Measurements from ENCODE around the gene UTP4. TPM values are rescaled to one million over a fixed set of nuclear protein-coding genes. Genes with fewer than 3 reads are reported as not detected.
A peak's percentile ranks its signal among the peaks of the same experiment; 100 is the strongest.

Gene UTP4
- total and polyA plus RNA-seq, 10 donors: 12.6 to 37.9 (median 17.1) TPM

GRCh38 chr16:69150146-69150865 is 17.9 kb downstream of the UTP4 start:
- TF ChIP-seq POLR2AphosphoS5 (IDR thresholded peaks at IDR 0.05) (no peak), POLR2A (IDR thresholded peaks at IDR 0.05) (no peak), CTCF (IDR thresholded peaks at IDR 0.05 in 8 of 11, conservative IDR thresholded peaks at IDR 0.05 in 3 of 11) (peak; percentile 47 to 89 (median 80))
- WGBS, 5 donors: 63 to 70% (median 68%) methylated on average over 15 to 16 of the region's 16 CpGs
- Histone ChIP-seq H3K27ac (no peak overlapping the region), H3K27me3 (replicated peaks in 1 of 7) (no peaks in the 10 kb centered on the region), H3K9me3 (no peaks in the 10 kb centered on the region), H3K4me1 (peaks cover 0 to 3% (median 0%) of the 10 kb centered on the region in 6 donors), H3K4me3 (no peak overlapping the region), H3K36me3 (peaks cover 0 to 98% (median 68%) of the 10 kb centered on the region in 6 donors)
- intact Hi-C loops (cut with DNase I; ENCODE audit: low total_unique reads): loop anchor here (2.0 kb wide), 1 partner anchor 138 kb away; no protein-coding TSS in a partner anchor
- no peak for DNase-seq

GRCh38 chr16:69157196-69157595 is 24.7 kb downstream of the UTP4 start:
- no peak for TF ChIP-seq POLR2A (IDR thresholded peaks at IDR 0.05)
- no peak for TF ChIP-seq CTCF (IDR thresholded peaks at IDR 0.05 in 8 of 11, conservative IDR thresholded peaks at IDR 0.05 in 3 of 11)
- no peak for TF ChIP-seq POLR2AphosphoS5 (IDR thresholded peaks at IDR 0.05)
- H3K4me3 ChIP-seq: no peak overlapping the region
- H3K4me1 ChIP-seq: no peaks in the 10 kb centered on the region
- H3K9me3 ChIP-seq: no peaks in the 10 kb centered on the region
- H3K36me3 ChIP-seq: peaks cover 3 to 100% (median 80%) of the 10 kb centered on the region in 6 donors
- no peak for DNase-seq
- no peaks in the 10 kb centered on the region for H3K27me3 ChIP-seq (replicated peaks in 1 of 7)
- 78 to 91% (median 80%) methylated on average over 3 of the region's 3 CpGs for WGBS, 5 donors
- intact Hi-C loops (cut with DNase I; ENCODE audit: low total_unique reads): no loop called here
- H3K27ac ChIP-seq: no peak overlapping the region

- no peak for DNase-seq
- intact Hi-C loops (cut with DNase I; ENCODE audit: low total_unique reads): no loop called here
- Histone ChIP-seq H3K27ac (no peak overlapping the region), H3K36me3 (peaks cover 3 to 99% (median 71%) of the 10 kb centered on the region in 6 donors), H3K4me1 (no peaks in the 10 kb centered on the region), H3K27me3 (replicated peaks in 1 of 7) (no peaks in the 10 kb centered on the region), H3K9me3 (no peaks in the 10 kb centered on the region), H3K4me3 (no peak overlapping the region)
- WGBS, 5 donors: 94 to 100% (median 100%) methylated on average over 1 of the region's 1 CpG
- TF ChIP-seq POLR2A (IDR thresholded peaks at IDR 0.05) (no peak), POLR2AphosphoS5 (IDR thresholded peaks at IDR 0.05) (no peak), CTCF (IDR thresholded peaks at IDR 0.05 in 8 of 11, conservative IDR thresholded peaks at IDR 0.05 in 3 of 11) (no peak)
Measured at GRCh38 chr16:69160192-69160591, 27.7 kb downstream of the UTP4 start.

- Histone ChIP-seq H3K4me1 (peaks cover 1 to 21% (median 10%) of the 10 kb centered on the region in 6 donors), H3K27ac (peak overlapping the region in 1 of 8 donors; percentile 33), H3K27me3 (replicated peaks in 1 of 7) (no peaks in the 10 kb centered on the region), H3K36me3 (peaks cover 3 to 99% (median 60%) of the 10 kb centered on the region in 6 donors), H3K4me3 (no peak overlapping the region), H3K9me3 (no peaks in the 10 kb centered on the region)
- intact Hi-C loops (cut with DNase I; ENCODE audit: low total_unique reads): no loop called here
- TF ChIP-seq POLR2AphosphoS5 (IDR thresholded peaks at IDR 0.05) (no peak), CTCF (IDR thresholded peaks at IDR 0.05 in 8 of 11, conservative IDR thresholded peaks at IDR 0.05 in 3 of 11) (no peak), POLR2A (IDR thresholded peaks at IDR 0.05) (no peak)
- no peak for DNase-seq
- WGBS, 5 donors: 92 to 97% (median 94%) methylated on average over 6 of the region's 6 CpGs
Measured at GRCh38 chr16:69165584-69165983, 33.1 kb downstream of the UTP4 start.
